ENCODE results near the gene ZDHHC19.
"Not testable (repeated sequence)": the region's sequence is repeated elsewhere in the genome, so short reads cannot be mapped to it uniquely, and the experiment has no call there.

ZDHHC19 gene

GRCh38 chr3:196222876-196223595 lies 11.8 kb upstream of the ZDHHC19 start:
- peak; percentile 16 to 66 for DNase-seq

GRCh38 chr3:196220991-196221390 lies 9.8 kb upstream of the ZDHHC19 start:
- no peak for DNase-seq

- no peak for DNase-seq
Observed at GRCh38 chr3:196220587-196220986, 9.4 kb upstream of the ZDHHC19 start.

DNA sequence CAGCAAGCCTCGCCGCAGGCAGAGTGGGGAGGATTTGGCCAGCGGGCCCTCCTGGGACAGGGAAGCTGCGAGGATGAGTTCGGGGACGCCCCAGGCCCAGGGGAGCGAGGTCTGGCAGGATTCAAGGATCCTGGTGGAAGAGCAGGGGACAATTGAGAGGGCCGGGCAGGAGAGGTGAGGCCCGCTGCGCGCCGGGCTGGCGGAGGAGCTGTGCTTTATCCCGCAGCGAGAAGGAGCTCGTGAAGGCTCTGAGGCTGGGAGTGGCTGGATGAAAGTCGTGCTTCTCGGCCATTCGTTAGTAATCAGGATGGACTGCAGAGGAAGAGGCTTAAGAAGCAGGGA lies 8.7 kb upstream of the ZDHHC19 start:
- DNase-seq = no peak

GRCh38 chr3:196219194-196219969 lies 8.2 kb upstream of the ZDHHC19 start:
- peak in 1 of 2 experiments; percentile 48 for DNase-seq

GRCh38 chr3:196218155-196218712 lies 7.0 kb upstream of the ZDHHC19 start:
- no peak for DNase-seq

DNA sequence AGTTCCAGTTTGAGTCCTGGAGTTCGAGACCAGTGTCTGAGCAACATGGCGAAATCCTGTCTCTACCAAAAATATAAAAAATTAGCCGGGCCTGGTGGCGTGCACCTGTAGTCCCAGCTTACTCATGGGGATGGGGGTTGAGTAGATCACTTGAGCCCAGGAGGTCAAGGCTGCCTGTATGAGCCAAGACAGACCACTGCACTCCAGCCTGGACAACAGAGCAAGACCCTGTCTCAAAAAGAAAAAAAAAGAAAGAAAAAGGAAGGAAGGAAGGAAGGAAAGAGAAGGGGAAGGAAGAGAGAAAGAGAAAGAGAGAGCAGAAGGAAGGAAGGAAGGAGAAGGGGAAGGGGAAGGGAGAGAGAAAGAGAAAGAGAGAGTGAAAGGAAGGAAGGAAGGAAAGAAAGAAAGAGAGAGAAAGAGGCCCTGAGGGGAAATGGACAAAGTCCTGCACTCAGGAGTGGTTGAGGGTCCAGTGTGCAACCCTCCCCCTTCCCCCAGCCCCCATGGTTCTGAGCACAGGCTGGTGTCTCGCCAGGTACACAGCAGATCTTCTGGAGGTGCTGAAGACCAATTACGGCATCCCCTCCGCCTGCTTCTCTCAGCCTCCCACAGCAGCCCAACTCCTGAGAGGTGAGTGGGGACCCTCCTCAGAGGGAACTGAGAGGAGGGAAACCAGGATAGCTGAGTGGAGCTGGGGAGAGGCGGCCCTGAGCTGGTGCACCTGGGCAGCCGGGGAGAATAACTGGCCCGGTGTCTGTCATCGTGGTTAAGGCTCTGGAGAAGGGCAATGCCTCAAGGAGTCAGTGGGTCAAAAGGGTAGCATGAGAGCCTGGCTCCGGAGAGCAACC lies 6.3 kb upstream of the ZDHHC19 start:
- no peak for DNase-seq

- no peak for DNase-seq
Observed at GRCh38 chr3:196216681-196217211, 5.5 kb upstream of the ZDHHC19 start.

DNA sequence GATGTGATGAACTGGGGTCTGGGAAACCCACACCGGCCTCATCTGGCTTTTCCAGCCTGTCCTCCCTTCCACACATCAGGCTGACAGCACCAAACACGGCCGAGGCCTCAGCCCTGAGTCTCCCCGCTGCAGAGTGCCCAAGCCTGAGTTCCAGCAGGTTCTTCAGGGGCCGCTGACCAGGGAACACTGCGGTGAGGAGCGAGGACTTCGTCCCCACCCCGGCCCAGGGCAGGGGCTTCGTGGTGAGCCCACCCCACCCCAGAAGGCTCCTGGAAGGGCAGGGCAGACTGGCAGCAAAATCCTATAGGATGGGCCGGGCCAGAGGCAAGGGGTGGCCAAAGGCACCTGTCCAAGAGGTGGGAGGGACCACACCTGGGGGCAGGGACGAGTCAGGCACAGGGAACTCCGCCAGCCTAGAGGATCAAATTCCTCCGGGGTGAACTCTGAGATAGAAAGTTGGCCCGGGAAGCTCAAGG lies 4.9 kb upstream of the ZDHHC19 start, which contains the start of gene SLC51A:
SLC51A (plus strand) TSS at position 446 of the 476 bp plus-strand sequence. CDS start 179 bp downstream, outside the sequence.
- no peak for DNase-seq

DNA sequence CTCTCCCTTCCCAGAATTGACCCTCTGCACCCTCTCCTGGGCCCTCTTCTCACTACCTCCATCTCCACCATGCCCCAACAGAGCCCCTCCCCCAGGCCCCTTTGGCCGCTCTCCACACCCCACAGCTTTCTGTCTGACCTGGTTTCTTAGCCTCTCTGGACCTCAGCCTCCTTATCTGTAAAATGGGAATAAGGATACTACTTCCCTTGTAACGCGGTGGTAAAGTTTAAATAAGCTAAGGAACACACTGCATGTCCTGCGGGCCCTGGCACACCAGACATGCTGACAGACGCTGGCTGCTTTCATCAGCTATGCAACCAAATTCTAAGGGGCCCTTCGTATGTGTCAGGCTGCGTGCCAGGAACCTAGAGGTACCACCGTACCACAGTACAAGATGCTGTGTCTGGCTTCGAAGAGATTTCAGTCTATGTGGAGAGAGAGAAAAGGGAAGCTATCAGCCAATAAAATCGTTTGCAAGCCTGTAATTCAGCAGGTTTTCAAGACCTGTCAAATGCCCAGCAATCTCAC lies 4.4 kb upstream of the ZDHHC19 start:
- DNase-seq = no peak

GRCh38 chr3:196214783-196215441 lies 3.7 kb upstream of the ZDHHC19 start:
- DNase-seq = no peak

GRCh38 chr3:196209944-196210672 lies 1.1 kb downstream of the ZDHHC19 start:
- not testable (repeated sequence) for DNase-seq

- no peak for DNase-seq
Observed at GRCh38 chr3:196208942-196209695, 2.1 kb downstream of the ZDHHC19 start.

DNA sequence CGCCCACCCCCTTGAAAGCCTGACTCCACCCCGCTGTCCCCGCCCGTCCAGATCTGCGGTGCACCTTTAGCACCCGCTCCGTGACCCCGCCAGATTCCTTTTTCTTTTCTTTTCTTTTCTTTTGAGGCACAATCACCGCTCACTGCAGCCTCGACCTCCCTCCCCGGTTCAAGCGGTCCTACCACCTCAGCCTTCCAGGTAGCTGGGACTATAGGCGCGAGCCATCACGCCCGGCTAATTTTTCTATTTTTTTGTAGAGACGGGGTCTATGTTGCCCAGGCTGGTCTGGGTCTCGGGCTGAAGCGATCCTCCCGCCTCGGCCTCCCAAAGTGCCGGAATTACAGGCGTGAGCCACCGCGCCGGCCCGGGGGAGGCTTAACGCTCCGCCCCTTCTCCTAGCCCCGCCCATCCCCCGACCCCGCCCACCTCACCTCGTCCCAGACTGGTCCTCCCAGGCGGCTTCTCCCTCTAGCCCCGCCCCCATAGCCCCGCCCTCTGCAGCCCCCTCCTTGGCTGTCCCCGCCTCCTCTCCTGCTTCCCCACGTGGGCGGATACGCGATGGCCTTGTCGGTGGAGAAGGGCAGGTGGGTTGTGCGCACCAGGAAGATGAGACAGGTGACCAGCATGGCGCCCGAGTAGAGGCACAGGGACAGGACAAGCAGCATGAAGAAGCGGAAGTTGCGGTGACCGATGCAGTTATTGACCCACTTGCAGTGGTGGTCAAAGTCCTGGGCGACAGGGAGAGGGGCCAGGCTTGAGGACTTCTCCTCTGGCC lies 3.2 kb downstream of the ZDHHC19 start:
- DNase-seq = no peak

DNA sequence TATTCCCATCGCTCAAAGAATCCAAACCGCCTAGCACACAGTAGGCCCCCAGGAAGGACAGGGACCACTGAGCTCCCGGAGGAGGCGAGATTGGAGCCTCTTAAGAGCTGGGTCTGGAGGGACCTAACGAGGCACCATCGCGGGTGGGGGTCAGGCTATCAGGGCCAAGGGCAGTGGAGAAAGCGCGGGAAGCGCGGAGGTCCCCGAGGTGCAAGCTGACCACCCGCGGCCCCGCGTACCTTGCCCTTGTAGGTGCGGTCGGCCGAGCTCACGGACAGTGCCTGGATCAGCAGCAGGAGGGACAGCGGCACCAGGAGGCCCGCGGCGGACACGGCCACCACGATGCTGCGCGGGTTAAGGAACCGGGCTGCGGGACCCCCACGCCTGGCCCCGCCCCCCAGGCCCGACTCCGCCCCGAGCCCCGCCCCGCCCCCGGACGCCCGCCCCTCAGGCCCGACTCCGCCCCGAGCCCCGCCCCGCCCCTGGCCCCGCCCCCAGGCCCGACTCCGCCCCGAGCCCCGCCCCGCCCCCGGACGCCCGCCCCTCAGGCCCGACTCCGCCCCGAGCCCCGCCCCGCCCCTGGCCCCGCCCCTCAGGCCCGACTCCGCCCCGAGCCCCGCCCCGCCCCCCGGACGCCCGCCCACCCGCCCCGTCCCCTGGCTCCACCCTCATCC lies 3.9 kb downstream of the ZDHHC19 start:
- no peak for DNase-seq

DNA sequence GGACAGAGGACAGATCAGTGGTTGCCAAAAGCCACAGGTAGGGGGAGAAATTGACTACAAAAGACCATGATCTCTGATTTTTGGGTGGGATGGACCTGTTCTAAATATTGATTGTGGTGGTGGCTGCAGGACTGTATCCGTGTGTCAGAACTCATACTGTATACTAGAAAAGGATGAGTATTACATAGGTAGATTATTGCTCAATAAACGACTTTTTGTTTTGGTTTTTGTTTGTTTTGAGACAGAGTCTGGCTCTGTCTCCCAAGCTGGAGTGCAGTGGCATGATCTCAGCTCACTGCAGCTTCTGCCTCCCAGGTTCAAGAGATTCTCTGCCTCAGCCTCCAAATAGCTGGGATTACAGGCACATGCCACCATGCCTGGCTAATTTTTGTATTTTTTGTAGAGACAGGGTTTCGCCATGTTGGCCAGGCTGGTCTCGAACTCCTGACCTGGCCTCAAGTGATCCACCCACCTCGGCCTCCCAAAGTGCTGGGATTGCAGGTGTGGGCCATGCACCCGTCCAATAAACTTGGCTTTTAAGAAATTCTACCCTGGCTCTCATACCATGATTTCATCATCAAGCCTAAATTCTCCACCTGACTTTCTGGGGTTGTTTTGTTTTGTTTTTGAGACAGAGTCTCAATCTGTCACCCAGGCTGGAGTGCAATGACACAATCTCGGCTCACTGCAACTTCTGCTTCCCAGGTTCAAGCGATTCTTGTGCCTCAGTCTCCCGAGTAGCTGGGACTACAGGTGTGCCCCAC lies 5.6 kb downstream of the ZDHHC19 start:
- not testable (repeated sequence) for DNase-seq

DNA sequence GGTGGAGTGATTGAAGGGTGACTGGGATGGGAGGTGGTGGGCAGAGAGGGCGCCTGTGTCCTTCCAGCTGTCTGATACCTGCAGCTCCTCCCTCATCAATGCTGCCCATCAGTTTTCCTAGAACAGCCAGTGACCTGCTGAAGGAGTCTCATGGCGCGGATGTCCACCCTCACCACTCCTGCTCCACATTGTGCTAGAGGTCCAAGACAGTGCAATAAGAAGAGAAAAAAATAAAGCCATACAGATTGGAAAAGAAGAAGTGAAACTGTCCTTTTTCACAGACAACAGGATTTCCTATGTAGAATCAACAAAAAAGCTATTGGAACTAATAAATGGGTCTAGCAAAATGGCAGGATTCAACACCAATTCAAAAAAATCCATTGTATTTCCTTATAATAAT lies 7.4 kb downstream of the ZDHHC19 start:
- DNase-seq = no peak

DNA sequence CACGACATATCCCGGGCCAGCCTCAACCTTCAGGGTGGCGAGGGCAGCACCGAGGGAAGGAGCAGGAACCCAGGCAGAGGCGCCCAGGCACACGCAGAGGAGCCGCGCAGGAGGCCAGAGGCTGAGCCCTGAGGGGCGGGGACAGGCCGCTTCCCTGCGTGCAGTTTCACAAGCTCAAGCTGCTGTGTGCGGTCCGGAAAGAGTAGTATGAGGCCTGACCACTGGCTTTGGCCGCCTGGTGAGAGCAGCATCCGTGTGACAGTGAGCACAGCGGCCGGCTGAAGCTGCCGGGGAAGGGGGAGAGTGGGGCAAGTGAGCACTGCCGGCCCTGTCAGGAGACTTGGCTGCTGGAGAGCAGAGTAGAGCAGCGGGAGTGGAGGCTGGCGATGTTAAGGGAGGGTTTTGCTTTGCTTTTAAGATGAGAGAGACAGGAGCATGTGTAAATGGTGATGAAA lies 8.7 kb downstream of the ZDHHC19 start:
- no peak for DNase-seq
